CD4-positive, alpha-beta memory T cell (primary cell): ENCODE measurements around the gene GRHL3. TPM values are rescaled to one million over a fixed set of nuclear protein-coding genes. Genes with fewer than 3 reads are reported as not detected.

Experiments used
- CTCF ChIA-PET: fragments of 350-600 bp; sonication (Branson Sonifier 250); formaldehyde crosslinking; loops from one replicate; lab custom pipeline; 2021; ENCODE audit warnings: inconsistent platforms; ENCODE audit not compliant: partially characterized antibody; lab: Charles Lee
- POLR2A ChIA-PET: fragments of 350-600 bp; sonication (Branson Sonifier 250); formaldehyde crosslinking; loops from one replicate; lab custom pipeline; 2021; ENCODE audit not compliant: partially characterized antibody; lab: Charles Lee
- DNase-seq, 5 donors: peaks; one replicate each; pipeline versions ENCODE4 v3.0.0 to v3.0.0-alpha.2; 2020 to 2022; ENCODE audit warnings: mixed read lengths in 1 of 5
- H3K27ac ChIP-seq: one replicate; pipeline ENCODE4 v1.7.0; 2013; ENCODE audit warnings: low read depth, low read length
- H3K27me3 ChIP-seq: 2 replicates; pipeline ENCODE4 v1.7.0; 2013; ENCODE audit warnings: mild to moderate bottlenecking, low read length, moderate library complexity; ENCODE audit not compliant: insufficient read depth
- H3K36me3 ChIP-seq: 2 replicates; pipeline ENCODE4 v1.7.0; 2013; ENCODE audit warnings: mild to moderate bottlenecking, low read length, moderate library complexity; ENCODE audit not compliant: insufficient read depth
- H3K4me1 ChIP-seq: 2 replicates; pipeline ENCODE4 v1.7.0; 2013; ENCODE audit warnings: mild to moderate bottlenecking, low read length, moderate library complexity; ENCODE audit not compliant: insufficient read depth
- H3K4me3 ChIP-seq, 2 donors: one replicate each; pipeline ENCODE4 v1.7.0; 2013; ENCODE audit warnings: low read length in 2 of 2, mild to moderate bottlenecking in 1 of 2
- H3K9me3 ChIP-seq, 2 donors: one replicate each; pipeline ENCODE4 v1.7.0; 2013; ENCODE audit warnings: low read length in 2 of 2, control low read depth in 1 of 2; ENCODE audit not compliant: control insufficient read depth in 1 of 2
- H3K27ac Mint-ChIP-seq, 7 donors: one replicate each; pipeline ENCODE4 v1.8.0; 2020 to 2021; ENCODE audit warnings: mixed read lengths in 7 of 7, mild to moderate bottlenecking in 6 of 7, inconsistent platforms in 3 of 7, moderate library complexity in 3 of 7
- H3K27me3 Mint-ChIP-seq, 2 donors: one replicate each; pipeline ENCODE4 v1.8.0; 2020 to 2021; ENCODE audit warnings: mixed read lengths in 2 of 2
- H3K36me3 Mint-ChIP-seq, 2 donors: one replicate each; pipeline ENCODE4 v1.8.0; 2020 to 2021; ENCODE audit warnings: mixed read lengths in 2 of 2, inconsistent platforms in 1 of 2, mild to moderate bottlenecking in 1 of 2
- H3K4me1 Mint-ChIP-seq, 4 donors: one replicate each; pipeline ENCODE4 v1.8.0; 2020 to 2021; ENCODE audit warnings: mixed read lengths in 4 of 4, mild to moderate bottlenecking in 1 of 4
- H3K4me3 Mint-ChIP-seq, 8 donors: one replicate each; pipeline ENCODE4 v1.8.0; 2020 to 2021; ENCODE audit warnings: mixed read lengths in 8 of 8, mild to moderate bottlenecking in 7 of 8, moderate library complexity in 6 of 8, inconsistent platforms in 3 of 8
- H3K9me3 Mint-ChIP-seq, 8 donors: one replicate each; pipeline ENCODE4 v1.8.0; 2020 to 2021; ENCODE audit warnings: mixed read lengths in 8 of 8, mild to moderate bottlenecking in 5 of 8, inconsistent platforms in 3 of 8, moderate library complexity in 1 of 8
- intact Hi-C: fragments of 100-400 bp; cut with micrococcal nuclease; formaldehyde crosslinking; loops from one replicate; pipeline ENCODE4 v1.15.1; 2023
- polyA plus RNA-seq, 2 donors: library from polyadenylated mRNA; unstranded; fragments of 300-500 nt; fragmentation: Illumina TruSeq; gene quantifications; one replicate each; pipeline ENCODE4 v1.2.3, GENCODE V29; 2021
- total RNA-seq, 2 experiments: library from RNA; stranded (reverse); gene quantifications; one replicate each; pipeline ENCODE4 v1.2.3, GENCODE V29; 2021

The GRHL3 gene
- total and polyA plus RNA-seq, 4 experiments from 2014 or later = not detected

- Histone ChIP-seq H3K27ac (no peak overlapping the region), H3K36me3 (no peaks in the 10 kb centered on the region), H3K4me3 (no peak overlapping the region), H3K4me1 (no peaks in the 10 kb centered on the region), H3K27me3 (no peaks in the 10 kb centered on the region), H3K9me3 (no peaks in the 10 kb centered on the region)
- H3K36me3 Mint-ChIP-seq = no peaks in the 10 kb centered on the region
- DNase-seq = no peak
- intact Hi-C loops = no loop called here
- no peak overlapping the region for H3K4me3 Mint-ChIP-seq
- CTCF ChIA-PET = no interaction called here
- H3K9me3 Mint-ChIP-seq = peaks cover 0 to 2% (median 0%) of the 10 kb centered on the region in 8 donors
- POLR2A ChIA-PET = no interaction called here
- H3K27ac Mint-ChIP-seq = no peak overlapping the region
- H3K4me1 Mint-ChIP-seq = no peaks in the 10 kb centered on the region
- H3K27me3 Mint-ChIP-seq = peaks cover 8 to 13% of the 10 kb centered on the region in 2 donors
Measured at GRCh38 chr1:24299901-24300300, 19.3 kb upstream of the GRHL3 start.

- DNase-seq = no peak
- Mint-ChIP-seq H3K27ac (no peak overlapping the region), H3K4me1 (no peaks in the 10 kb centered on the region), H3K36me3 (no peaks in the 10 kb centered on the region), H3K9me3 (peaks cover 0 to 2% (median 0%) of the 10 kb centered on the region in 8 donors), H3K27me3 (peaks cover 5 to 16% of the 10 kb centered on the region in 2 donors), H3K4me3 (no peak overlapping the region)
- Histone ChIP-seq H3K4me1 (no peaks in the 10 kb centered on the region), H3K36me3 (no peaks in the 10 kb centered on the region), H3K27me3 (no peaks in the 10 kb centered on the region), H3K9me3 (no peaks in the 10 kb centered on the region), H3K4me3 (no peak overlapping the region), H3K27ac (no peak overlapping the region)
- intact Hi-C loops = no loop called here
- CTCF ChIA-PET = interaction anchor here (1.2 kb wide), 1 partner anchor 102 kb away, joined by 3 read pairs; no protein-coding TSS in a partner anchor
- POLR2A ChIA-PET = no interaction called here
Measured at GRCh38 chr1:24300971-24301784, 18.0 kb upstream of the GRHL3 start.

GRCh38 chr1:24301785-24302175, 17.4 kb upstream of the GRHL3 start:
- Histone ChIP-seq H3K4me1 (no peaks in the 10 kb centered on the region), H3K27me3 (no peaks in the 10 kb centered on the region), H3K4me3 (no peak overlapping the region), H3K9me3 (no peaks in the 10 kb centered on the region), H3K27ac (no peak overlapping the region), H3K36me3 (no peaks in the 10 kb centered on the region)
- H3K27ac Mint-ChIP-seq = no peak overlapping the region
- intact Hi-C loops = no loop called here
- H3K4me3 Mint-ChIP-seq = no peak overlapping the region
- no peak for DNase-seq
- H3K27me3 Mint-ChIP-seq = peaks cover 5 to 17% of the 10 kb centered on the region in 2 donors
- ChIA-PET POLR2A (no interaction called here), CTCF (interaction anchor here (1.2 kb wide), 1 partner anchor 103 kb away, joined by 3 read pairs; no protein-coding TSS in a partner anchor)
- H3K9me3 Mint-ChIP-seq = peaks cover 0 to 2% (median 0%) of the 10 kb centered on the region in 8 donors
- H3K4me1 Mint-ChIP-seq = no peaks in the 10 kb centered on the region
- H3K36me3 Mint-ChIP-seq = no peaks in the 10 kb centered on the region

GRCh38 chr1:24302209-24302611, 16.9 kb upstream of the GRHL3 start:
- ChIA-PET CTCF (interaction anchor here (1.2 kb wide), 1 partner anchor 103 kb away, joined by 3 read pairs; no protein-coding TSS in a partner anchor), POLR2A (no interaction called here)
- H3K4me3 ChIP-seq = no peak overlapping the region
- H3K9me3 ChIP-seq = no peaks in the 10 kb centered on the region
- Mint-ChIP-seq H3K9me3 (peaks cover 0 to 2% (median 0%) of the 10 kb centered on the region in 8 donors), H3K4me1 (no peaks in the 10 kb centered on the region), H3K36me3 (no peaks in the 10 kb centered on the region), H3K27me3 (peaks cover 5 to 17% of the 10 kb centered on the region in 2 donors), H3K27ac (no peak overlapping the region), H3K4me3 (no peak overlapping the region)
- H3K27ac ChIP-seq = no peak overlapping the region
- no peaks in the 10 kb centered on the region for H3K36me3 ChIP-seq
- H3K27me3 ChIP-seq = no peaks in the 10 kb centered on the region
- intact Hi-C loops = no loop called here
- H3K4me1 ChIP-seq = no peaks in the 10 kb centered on the region
- no peak for DNase-seq

- CTCF ChIA-PET = no interaction called here
Measured at GRCh38 chr1:24303600-24303999, 15.6 kb upstream of the GRHL3 start.

GRCh38 chr1:24304763-24305162, 14.4 kb upstream of the GRHL3 start:
- no peak overlapping the region for H3K4me3 ChIP-seq
- no peak overlapping the region for H3K27ac ChIP-seq
- intact Hi-C loops = no loop called here
- H3K36me3 ChIP-seq = no peaks in the 10 kb centered on the region
- CTCF ChIA-PET = interaction anchor here (0.6 kb wide), 1 partner anchor 112 kb away, joined by 3 read pairs; no protein-coding TSS in a partner anchor
- peaks cover 1 to 18% of the 10 kb centered on the region in 2 donors for H3K27me3 Mint-ChIP-seq
- no peaks in the 10 kb centered on the region for H3K4me1 ChIP-seq
- H3K27me3 ChIP-seq = no peaks in the 10 kb centered on the region
- POLR2A ChIA-PET = no interaction called here
- no peak for DNase-seq
- no peak overlapping the region for H3K27ac Mint-ChIP-seq
- no peaks in the 10 kb centered on the region for H3K9me3 ChIP-seq
- H3K4me3 Mint-ChIP-seq = no peak overlapping the region
- H3K36me3 Mint-ChIP-seq = no peaks in the 10 kb centered on the region
- H3K9me3 Mint-ChIP-seq = peaks cover 0 to 2% (median 0%) of the 10 kb centered on the region in 8 donors
- H3K4me1 Mint-ChIP-seq = no peaks in the 10 kb centered on the region

More at GRCh38 chr1:24303600-24303999, 15.6 kb upstream of the GRHL3 start:
- Histone ChIP-seq H3K4me1 (no peaks in the 10 kb centered on the region), H3K27ac (no peak overlapping the region), H3K4me3 (no peak overlapping the region), H3K36me3 (no peaks in the 10 kb centered on the region), H3K27me3 (no peaks in the 10 kb centered on the region), H3K9me3 (no peaks in the 10 kb centered on the region)
- Mint-ChIP-seq H3K36me3 (no peaks in the 10 kb centered on the region), H3K27ac (no peak overlapping the region), H3K4me1 (no peaks in the 10 kb centered on the region), H3K27me3 (peaks cover 4 to 17% of the 10 kb centered on the region in 2 donors), H3K4me3 (no peak overlapping the region), H3K9me3 (peaks cover 0 to 2% (median 0%) of the 10 kb centered on the region in 8 donors)
- no peak for DNase-seq
- POLR2A ChIA-PET = no interaction called here
- intact Hi-C loops = no loop called here

GRCh38 chr1:24308365-24309015, 10.7 kb upstream of the GRHL3 start:
- ChIA-PET CTCF (no interaction called here), POLR2A (no interaction called here)
- H3K4me1 Mint-ChIP-seq = no peaks in the 10 kb centered on the region
- H3K27me3 Mint-ChIP-seq = peaks cover 1 to 5% of the 10 kb centered on the region in 2 donors
- Histone ChIP-seq H3K9me3 (no peaks in the 10 kb centered on the region), H3K4me3 (no peak overlapping the region), H3K27ac (no peak overlapping the region), H3K36me3 (no peaks in the 10 kb centered on the region), H3K27me3 (no peaks in the 10 kb centered on the region), H3K4me1 (no peaks in the 10 kb centered on the region)
- DNase-seq = no peak
- no peak overlapping the region for H3K4me3 Mint-ChIP-seq
- H3K36me3 Mint-ChIP-seq = no peaks in the 10 kb centered on the region
- no peak overlapping the region for H3K27ac Mint-ChIP-seq
- no peaks in the 10 kb centered on the region for H3K9me3 Mint-ChIP-seq
- intact Hi-C loops = no loop called here
